Germinal center (tissue), 1 donor: Measurements from ENCODE around the gene NMT2.

Experiments
- DNase-seq: peaks from one replicate; pipeline ENCODE4 v3.0.0; 2012; ENCODE audit warnings: mixed read lengths, low spot score

Gene NMT2

DNA sequence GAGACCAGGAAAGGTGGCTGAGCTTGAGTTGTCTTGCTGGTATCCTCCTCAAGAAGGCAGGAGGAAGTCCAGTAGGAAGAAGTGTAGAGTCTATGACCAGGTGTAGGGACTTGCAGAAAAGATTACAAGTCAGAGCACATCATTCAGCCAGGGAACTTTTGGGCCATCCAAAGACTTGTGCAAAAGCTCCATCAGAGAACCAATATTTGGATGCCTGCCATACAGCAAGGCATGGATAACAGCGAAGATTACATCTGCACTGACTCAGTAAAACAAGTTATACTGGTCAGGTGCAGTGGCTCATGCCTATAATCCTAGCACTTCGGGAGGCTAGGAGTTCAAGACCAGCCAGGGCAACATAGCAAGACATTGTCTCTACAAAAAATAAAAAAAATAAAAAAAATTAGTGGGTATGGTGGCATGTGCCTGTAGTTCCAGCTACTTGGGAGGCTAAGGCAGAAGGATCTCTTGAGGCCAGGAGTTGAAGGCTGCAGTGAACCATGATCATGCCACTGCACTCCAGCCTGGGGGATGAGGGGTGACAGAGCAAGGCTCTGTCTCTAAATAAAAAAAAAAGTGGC, 13.2 kb upstream of the NMT2 start:
- DNase-seq = no peak

- no peak for DNase-seq
Measured at GRCh38 chr10:15180736-15181135, 12.2 kb upstream of the NMT2 start.

DNA sequence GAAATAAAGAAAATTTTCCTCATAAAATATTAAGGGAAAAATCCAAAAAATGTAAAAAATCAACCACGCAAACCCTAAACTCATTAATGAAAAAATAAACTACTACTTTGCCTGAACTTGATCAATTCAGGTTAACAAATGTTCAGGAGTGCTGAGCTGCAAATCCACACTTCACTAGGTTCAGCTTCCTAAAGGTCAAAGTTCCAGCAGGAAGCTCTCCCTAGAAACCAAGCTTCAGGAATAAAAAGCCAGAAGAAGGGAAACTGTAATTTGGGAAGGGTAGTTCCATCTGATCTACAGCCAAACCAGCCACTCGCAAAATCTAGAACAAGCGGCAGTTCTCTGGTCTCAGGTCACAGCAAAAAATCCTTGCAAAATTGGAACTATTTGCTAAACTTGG, 7.8 kb upstream of the NMT2 start:
- no peak for DNase-seq

GRCh38 chr10:15175587-15175986, 7.1 kb upstream of the NMT2 start:
- DNase-seq = no peak

DNA sequence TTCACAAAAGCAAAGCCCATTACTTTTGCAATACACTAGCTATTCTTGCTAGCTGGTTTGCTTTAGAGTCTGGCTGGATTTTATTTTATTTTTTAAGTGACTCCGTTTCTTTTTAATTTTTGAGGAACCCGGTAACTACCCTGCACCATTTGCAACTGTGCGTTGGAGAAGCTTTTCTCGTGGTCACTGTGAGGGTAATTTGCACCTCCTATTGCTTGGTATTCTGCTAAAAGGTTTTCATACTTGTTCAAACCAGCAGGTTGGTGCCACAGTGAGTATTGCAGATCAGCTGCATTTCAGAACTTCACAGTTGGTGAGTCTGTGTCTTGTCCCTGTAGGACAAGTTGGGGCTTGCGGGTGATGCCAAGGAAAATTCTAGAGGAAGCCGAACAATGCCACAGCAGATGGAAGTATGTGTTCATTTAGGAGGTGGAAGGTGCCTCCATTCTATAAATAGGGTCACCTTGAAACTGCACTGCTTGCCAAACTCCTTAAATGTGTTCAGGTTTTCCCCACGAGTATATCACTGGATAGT, 3.9 kb upstream of the NMT2 start:
- DNase-seq = no peak

DNA sequence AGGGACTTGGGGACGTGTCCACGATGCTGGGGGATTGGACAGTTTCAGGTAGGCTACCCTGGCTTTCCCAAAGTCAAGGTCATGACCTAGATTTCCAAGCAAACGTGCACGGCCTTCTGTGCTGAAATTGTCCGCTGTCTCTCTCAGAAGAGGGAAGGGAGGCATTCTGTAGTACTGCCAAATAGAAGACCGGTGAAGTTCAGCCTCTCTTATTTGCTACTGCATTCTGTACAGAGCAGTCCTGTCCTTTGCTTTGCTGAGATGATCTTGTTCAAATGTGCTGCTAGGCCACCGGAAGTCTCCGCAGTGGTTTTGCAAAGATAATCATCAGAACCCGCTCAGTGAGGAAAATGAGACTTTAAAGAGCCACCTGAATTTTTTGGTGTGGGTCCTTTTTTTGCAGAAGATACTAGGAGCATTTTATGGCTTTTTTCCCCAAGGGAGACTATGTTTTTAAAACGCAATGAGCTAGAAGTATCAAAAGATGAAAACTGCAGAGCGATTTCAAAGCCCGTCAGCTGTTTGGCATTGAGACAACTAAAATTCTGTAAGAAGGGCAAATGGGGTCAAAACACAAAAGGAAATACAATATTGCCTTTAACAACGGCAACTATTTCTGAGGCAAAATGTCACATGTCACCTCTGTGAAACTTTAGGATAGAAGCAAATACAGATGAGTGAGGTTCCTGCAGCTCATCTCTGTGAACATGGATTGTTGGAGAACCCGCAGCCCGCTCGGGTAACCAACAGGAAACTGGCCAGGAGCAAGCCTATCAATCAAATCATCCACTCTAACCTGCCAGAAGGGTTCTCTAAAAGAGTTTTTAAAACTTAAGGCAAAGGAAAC, 1.3 kb upstream of the NMT2 start:
- DNase-seq = no peak

DNA sequence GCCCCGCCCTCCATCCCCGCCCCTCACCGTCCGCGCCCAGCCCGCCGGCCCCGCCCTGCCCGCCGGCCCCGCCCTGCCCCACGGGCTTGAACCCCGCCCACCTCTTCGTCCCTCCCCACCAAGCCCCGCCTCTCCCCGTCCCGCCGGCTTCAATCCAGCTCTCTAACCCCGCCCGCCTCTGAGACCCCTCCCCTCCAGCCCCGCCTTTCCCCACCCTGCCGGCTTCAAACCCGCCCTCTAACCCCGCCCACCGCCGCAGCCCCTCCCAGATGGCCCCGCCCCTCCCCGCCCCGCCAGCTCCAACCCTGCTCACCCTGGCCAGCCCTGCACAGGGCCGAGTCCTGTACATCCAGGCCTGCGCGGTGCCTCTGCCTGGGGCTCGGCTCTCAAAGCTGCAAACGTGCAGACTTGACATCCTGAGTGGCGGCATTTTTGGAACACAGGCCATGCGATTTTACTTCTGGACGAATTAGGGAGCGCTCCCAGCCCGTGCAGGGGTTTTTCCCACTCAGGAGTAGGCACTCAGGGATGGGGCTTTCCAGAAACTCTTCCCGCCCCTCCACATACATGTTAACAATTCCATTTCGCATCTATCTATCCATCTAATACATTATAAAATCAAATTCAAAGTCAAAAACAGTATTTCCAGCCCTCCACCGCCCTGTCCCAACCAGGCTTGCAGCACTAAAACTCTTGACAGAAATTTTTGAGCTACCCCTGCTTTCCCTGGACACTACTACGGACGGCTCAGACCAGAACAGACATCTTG, 477 bp upstream of the NMT2 start:
- DNase-seq = peak; percentile 99

- peak; percentile 49 for DNase-seq
Measured at GRCh38 chr10:15167411-15168290, 842 bp downstream of the NMT2 start.

DNA sequence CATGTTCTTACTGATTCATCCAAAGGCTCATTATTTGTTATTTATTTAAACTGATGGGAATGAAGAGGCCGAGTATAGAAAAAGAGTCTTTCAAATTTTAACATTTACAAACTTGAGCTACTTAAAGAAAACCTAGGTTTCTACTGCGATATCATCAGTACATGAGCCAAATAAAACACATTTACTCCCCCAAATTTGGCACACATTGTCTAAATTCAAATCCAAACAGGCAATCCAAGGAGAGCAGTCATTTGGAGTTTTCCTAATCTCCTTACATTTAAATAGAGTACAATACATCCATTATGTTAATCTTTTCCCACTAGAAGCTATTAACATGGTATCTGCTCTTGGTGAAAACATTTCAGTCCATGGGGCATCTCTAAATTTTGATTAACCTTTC, 2.2 kb downstream of the NMT2 start:
- no peak for DNase-seq

DNA sequence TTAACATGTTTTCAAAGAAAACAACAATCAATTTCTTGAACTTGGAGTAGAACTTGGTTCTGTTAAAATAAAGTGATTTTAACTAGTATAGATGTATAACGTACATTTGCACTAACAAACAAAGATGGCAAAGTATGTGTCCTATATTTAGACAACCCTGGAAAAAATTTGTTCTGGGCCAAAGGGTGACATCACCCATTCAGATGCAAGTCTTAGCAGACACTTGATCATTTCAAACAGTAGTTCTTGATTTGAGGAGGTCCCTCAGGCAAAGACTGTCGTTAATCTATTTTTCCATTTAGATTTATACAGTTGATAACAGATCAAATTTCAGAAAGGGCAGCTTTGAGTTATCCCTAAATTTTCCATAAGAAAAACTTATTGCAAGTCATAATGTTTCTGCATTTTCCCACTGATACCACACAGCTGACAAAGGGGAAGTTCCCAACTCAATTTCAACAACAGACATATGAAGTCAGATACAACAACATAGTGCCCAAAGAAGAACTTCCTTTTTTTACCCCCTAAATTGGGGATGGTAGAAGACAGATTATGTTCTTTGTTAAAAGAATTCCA, 5.2 kb downstream of the NMT2 start:
- no peak for DNase-seq

DNA sequence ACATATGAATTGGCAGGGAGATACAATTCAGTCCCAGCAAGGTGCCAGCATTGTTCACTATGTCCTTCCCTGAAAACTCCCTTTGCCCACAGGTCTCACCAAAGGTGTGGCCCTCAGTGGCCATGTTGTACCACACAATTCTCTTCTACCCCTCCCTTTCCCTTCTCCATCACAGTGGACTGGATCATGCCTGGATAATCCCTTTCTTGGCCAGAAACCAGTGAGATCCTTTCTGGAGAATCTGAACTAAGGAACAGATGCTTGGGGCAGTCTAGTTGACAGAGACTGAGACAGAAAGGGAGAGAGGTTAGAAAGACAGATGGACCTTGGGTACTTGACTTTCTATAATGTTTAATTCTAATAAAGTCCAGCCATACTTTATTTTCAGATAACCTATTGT, 9.5 kb downstream of the NMT2 start:
- DNase-seq = no peak

DNA sequence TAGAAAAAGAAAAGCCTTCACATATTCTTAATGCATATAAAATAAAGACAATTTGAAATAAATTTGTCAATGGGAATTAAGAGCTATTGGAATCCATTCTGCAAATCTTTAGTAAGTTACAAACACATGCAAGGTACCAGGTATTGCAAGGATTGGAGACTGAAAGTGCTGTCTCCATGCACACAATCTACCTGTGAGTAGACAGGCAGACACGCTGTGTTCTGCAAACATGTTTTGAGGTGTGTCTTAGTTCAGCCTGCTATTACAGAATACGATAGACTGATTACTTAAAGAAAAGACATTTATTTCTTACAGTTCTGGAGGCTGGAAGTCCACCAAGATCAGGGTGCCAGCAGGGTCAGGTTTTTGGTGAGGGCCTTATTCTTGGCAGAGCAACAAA, 10.0 kb downstream of the NMT2 start:
- no peak for DNase-seq

- no peak for DNase-seq
Measured at GRCh38 chr10:15155978-15156656, 12.4 kb downstream of the NMT2 start.

DNA sequence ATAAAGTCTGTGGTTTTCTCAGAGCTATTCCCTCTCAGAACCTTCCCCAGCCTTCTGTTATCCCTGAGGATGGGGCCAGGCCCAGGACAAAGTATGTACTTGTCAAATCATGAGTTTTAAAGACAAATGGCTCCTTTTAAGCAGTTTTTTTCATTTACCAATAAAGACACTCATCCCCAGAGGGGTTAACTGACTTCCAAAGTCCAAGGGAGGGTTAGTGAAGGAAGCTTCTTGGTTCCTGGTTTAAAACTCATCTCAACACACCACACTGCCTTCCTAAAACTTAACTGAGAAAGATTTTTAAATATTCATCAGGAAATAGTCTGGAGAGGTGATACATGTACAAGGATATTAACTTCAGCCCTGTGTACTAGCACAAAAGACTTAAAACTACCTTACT, 15.9 kb downstream of the NMT2 start:
- no peak for DNase-seq

- no peak for DNase-seq
Measured at GRCh38 chr10:15150563-15150962, 17.9 kb downstream of the NMT2 start.

DNA sequence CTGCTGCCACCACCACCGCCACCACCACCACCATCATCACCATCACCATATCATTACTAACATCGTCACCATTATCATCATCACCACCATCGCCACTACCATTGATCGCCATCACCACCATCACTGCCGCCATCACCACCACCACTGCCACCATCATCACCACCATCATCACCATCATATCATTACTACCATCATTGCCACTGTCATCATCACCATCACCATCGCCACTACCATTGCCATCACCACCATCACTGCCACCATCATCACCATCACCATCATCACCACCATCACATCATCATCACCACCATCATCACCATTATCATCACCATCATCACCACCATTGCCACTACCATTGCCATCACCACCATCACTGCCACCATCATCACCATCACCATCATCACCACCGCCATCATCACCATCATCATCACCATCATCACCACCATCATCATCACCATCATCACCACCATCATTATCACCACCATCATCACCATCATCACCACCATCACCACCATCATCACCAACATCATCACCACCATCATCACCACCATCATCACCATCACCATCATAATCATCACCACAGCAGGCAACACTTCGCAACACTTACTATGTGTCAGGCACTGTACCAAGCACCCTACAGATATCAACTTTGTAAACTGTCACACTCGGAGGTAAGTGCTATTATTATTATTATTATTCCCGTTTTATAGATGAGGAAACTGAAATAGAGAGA, 19.3 kb downstream of the NMT2 start:
- no peak for DNase-seq

DNA sequence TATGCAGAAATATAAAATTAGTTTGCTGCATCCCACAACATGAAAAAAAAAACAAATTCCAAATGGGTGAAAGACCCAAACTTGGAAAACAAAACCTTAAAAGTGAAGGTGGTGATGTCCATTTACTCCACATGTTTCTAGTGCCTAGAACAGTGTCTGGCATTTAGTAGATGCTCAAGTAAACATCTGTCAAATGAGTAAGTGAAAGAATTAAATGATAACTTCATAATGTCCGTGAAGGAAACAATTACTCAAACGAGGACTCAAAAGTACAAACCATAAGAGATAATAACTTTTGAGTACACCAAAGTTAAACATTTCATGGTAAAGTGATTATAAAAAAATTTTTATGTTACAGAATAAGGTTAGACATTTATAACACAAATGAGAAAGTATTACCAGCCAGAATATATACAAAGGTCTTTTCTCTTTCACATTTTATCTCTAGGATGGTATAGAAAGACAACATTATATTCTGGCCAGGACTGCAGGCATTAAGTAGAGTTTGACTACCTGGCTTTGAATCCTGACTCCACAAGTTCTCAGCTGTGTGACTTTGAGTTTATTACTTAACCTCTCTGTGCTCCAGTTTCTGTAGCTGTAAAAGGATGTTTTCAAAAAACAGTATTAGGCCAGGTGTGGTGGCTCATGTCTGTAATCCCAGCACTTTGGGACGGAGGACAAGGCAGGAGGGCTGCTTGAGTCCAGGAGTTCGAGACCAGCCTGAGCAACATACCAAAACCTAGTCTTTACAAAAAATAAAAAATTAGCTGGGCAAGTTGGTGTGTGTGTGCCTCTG, 20.7 kb downstream of the NMT2 start:
- DNase-seq = no peak

DNA sequence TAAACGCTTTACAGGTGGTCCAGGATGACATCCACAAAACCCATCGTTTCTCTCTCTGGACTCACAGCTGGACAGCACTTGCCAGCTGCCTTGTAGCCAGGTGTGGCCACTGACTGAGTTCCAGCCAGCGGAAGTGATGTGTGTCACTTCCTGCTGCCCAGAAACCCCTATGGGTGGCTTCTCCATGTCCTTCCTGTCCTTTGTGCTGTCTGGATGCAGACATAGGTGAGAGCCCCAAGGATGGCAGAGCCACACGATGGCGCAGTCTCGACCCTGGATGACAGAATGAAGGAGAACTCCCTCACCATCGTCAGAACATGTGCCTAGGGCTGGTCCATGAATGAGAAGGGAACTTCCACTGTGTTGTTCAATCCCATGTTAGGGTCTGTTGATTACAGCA, 22.1 kb downstream of the NMT2 start:
- no peak for DNase-seq

DNA sequence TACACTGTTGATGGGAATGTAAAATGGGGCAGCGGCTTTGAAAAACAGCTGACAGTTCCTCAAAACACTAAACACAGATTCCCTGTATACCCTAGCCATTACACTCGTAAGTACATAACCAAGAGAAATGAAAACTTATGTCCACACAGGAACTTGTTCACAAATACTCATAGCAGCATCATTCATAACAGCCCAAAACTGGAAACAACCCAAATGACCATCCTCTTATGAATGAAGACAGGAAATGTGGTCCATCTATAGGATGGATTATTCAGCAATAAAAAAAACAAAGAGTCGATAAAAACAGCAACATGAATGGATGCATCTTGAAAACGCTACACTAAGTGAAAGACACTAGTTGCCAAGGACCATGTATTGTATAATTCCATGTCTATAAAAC, 23.7 kb downstream of the NMT2 start:
- DNase-seq = no peak
